ENCODE results near the gene ARHGAP10.

Gene ARHGAP10

DNA sequence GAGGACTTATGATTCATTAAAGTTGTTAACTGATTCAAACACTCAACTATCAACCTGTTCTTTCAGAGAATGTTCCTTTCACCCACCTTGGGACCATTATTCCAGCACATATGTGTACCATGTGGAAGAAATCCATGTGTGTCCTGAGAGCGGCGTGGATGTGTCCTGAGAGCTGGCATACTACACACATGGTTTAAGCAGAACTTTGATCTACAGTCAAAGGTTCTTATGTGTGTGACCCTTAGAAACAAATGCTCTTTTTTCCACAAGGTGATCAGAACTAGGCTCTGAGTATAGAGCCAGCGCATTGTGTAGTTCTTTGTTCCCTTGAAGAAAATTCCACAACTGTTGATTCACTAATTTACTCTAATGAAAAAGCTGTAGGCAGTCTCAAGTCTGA lies 378.3 kb downstream of the ARHGAP10 start:
- no peak for DNase-seq

DNA sequence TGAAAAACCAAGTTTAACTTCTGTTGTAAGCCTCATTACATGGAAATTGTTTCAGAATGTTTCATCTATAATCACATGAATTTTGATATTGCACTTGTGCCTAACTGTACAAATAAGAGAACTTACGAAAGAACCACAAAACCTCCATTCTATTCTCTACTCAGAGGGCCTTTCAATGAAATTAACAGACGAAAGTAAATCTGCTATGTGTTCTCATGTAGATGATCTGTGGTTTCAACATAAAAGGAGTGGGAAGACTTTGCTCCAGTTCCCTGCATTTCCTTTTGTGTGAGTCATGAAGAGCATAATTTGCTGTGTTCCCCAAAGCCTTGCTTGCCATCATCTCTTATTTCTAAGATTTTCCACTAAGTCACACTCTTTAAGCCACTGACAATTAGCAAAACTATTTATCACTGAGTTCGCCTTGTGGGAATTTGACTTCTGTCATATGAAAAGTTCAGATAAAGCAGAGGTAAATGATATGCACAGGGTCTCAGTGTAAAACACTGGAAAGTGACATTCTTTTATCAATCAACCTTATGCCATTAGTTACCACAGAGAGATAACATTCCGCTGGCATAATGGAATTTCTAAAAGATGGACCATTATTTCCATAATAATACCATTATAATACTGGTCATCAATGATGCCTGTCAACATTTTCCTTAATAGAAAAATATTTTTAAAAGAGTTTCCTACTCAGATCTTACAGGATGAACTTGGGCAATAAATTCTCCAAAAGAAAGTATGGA lies 380.5 kb downstream of the ARHGAP10 start:
- peak; percentile 13 to 29 for DNase-seq

DNA sequence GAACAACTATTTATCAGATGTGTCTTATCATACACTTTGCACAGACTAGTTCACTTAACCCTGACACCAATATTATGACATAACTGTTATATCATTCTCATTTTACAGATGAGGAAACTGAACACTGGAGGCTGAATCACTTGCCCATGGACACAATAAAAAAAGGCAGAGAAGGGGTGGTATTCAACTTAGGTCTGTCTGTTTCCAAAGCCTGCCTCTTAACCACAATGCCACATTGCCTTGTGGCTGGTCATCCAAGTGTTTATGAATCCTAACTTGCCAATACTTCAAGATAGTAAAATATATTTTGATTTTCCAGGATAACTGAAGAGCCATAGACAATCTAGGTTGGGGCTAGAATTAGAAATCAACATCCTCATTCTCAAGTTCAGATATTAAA lies 382.5 kb downstream of the ARHGAP10 start:
- DNase-seq, result no peak

DNA sequence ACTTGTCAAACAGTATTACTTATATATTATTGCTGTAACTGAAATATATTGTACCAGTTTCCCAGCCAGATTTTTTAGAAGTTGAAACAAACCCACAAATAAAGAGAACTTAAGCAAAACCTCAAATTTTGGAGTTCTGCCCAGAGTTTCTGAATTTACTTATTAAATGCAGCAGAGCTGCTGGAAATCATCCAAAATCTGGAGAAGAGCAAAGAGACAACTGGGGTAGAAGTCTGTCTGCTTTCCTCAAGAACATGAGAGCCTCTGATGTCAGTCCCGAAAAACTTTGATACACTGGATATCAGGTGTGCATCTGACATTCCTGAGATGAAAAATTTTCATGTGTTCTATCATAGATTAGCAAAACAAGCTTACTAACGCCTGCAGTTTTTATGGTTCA lies 384.4 kb downstream of the ARHGAP10 start:
- DNase-seq, result peak in 1 of 2 experiments; percentile 5

- DNase-seq, result no peak
Measured at GRCh38 chr4:148116969-148117368, 385.1 kb downstream of the ARHGAP10 start.

DNA sequence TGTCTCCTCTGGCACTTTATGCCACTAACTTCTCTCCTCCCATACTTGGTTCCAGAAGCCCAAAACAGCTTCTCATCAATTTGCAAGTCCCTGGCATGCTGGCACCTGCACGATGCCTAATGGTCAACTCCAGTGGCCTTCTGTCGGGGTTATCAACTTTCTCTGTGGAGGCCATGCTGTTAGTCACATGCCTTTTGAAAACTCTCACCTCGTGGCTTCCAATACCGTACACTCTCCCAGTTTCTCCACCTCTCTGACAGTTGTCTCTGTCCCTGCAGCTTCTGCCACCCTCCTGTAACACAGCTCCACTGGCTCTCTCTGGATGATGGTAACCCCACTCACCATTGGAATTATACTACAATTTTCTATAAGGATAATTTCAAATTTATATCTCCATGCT lies 386.3 kb downstream of the ARHGAP10 start:
- no peak for DNase-seq

GRCh38 chr4:148118633-148119032 lies 386.7 kb downstream of the ARHGAP10 start:
- DNase-seq, result no peak

DNA sequence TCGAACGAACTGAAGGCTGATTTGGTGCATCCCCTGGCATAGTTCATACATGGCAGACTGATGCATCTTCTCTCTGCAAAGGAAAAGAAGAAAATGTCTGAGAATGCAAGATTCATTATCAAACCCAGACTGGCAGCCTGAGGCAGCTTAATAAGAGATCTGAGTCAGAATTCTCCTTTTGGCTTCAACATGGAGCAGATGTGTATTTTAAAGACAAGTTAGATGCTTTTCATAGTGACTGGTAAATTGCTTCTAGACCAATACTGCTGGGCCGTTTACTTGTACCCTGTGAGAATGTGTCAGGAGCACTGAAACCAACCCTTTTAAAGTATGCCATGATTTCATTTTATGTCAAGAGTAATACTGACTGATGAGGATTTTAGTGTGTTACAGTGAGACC lies 388.3 kb downstream of the ARHGAP10 start:
- DNase-seq, result no peak
